ENCODE results near the gene UBE2D1.

- no peak for TF ChIP-seq CTCF (IDR thresholded peaks at IDR 0.05 in 4 of 5, conservative IDR thresholded peaks at IDR 0.05 in 1 of 5)
- TF ChIP-seq POLR2A (IDR thresholded peaks at IDR 0.05): peak; percentile 66 to 72
Observed at GRCh38 chr10:58335306-58336005, 650 bp downstream of the UBE2D1 start.

Measured in gastrocnemius medialis (tissue), 4 donors.